HepG2 (cell line): ENCODE data around the gene TJP3. TPM values are rescaled to one million over a fixed set of nuclear protein-coding genes. Genes with fewer than 3 reads are reported as not detected.

Experiments used
- FOXO1 ChIP-seq: sonication (generic); formaldehyde crosslinking; IDR thresholded peaks from 2 replicates; pipeline ENCODE4 v1.4.0; 2020; ENCODE audit warnings: missing genetic modification reagents
- MIER3 ChIP-seq: IDR thresholded peaks from 2 replicates; pipeline ENCODE4 v1.6.1; 2016; ENCODE audit warnings: missing compliant biosample characterization, borderline replicate concordance
- ZNF501 ChIP-seq: sonication (generic); formaldehyde crosslinking; IDR thresholded peaks from 2 replicates; pipeline ENCODE4 v1.5.1; 2020; ENCODE audit warnings: mild to moderate bottlenecking, moderate library complexity, missing genetic modification reagents
- polyA plus RNA-seq, 8 experiments: library from polyadenylated mRNA; depleted of rRNA in 3 of 8; stranded (reverse) in 7 of 8; unstranded in 1 of 8; fragments of >200 nt; fragmentation: Illumina TruSeq in 4 of 8; extraction: Trizol in 4 of 8; gene quantifications; 2 replicates each; pipeline versions ENCODE4 v1.2.1 to v1.2.3, GENCODE V29; 2011 to 2016; ENCODE audit warnings: low read depth in 4 of 8, missing spikeins in 1 of 8, mixed read lengths in 1 of 8; ENCODE audit not compliant: insufficient read depth in 1 of 8
- total RNA-seq, 5 experiments: library from RNA; depleted of rRNA; stranded (reverse); fragments of >200 nt; fragmentation: Illumina TruSeq; extraction: Trizol; gene quantifications; 2 replicates each; pipeline ENCODE4 v1.2.3, GENCODE V29; 2016; ENCODE audit warnings: low read depth in 1 of 5
- TF ChIP-seq, protein P1 (sequence below): sonication (generic); formaldehyde crosslinking; IDR thresholded peaks from 2 replicates; pipeline ENCODE4; 2020; ENCODE audit warnings: missing genetic modification reagents, mild to moderate bottlenecking, borderline replicate concordance
- TF ChIP-seq, protein P2 (sequence below): sonication (generic); formaldehyde crosslinking; IDR thresholded peaks from 2 replicates; pipeline ENCODE4 v1.9.0; 2022; ENCODE audit warnings: low read depth, missing genetic modification reagents
- TF ChIP-seq, protein P3 (sequence below): sonication (generic); formaldehyde crosslinking; IDR thresholded peaks from 2 replicates; pipeline ENCODE4 v1.5.1; 2020; ENCODE audit warnings: mild to moderate bottlenecking, missing genetic modification reagents, borderline replicate concordance

Gene TJP3
- total and polyA plus RNA-seq, 2 of the 13 experiments (the other 11 are each of a cell fraction or from before 2014, with no cell fraction given) = 2.3 to 21.5 TPM

DNA sequence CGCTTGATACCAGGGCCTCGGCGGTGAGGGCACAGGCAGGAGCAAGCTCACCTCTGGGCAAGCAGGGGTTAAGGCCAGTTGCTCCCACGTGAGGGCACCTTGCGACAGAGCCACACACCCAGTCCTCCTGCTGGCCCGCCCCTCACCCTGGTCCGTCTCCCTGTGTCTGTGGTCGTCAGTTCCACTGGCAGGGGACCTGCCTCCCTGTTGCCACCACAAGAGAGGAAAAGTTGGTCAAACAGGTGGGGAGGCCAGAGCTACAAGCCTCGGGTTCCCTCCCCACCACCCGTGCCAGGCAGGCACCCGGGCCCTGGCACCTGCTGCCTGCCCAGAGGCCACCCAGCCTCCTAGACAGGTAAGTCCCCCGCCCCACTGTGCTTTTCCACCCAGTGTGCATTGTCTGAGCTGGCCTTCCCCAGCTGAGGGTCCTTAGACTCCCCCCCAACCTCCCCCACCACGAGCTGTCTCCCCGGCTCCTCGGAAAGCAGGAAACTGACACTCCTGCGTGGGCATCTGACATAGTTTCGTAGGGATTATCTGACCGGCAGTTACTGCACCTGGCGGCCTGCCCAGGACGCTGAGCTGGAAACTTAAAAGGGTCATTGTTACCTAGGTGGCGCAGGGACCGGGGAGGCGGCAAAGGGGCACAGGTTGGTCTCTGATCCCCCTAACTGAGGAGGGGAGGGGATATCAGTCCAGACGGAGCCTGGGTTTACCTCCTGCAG lies at the start of gene TJP3 (continued):
- TF ChIP-seq, protein P1, sequence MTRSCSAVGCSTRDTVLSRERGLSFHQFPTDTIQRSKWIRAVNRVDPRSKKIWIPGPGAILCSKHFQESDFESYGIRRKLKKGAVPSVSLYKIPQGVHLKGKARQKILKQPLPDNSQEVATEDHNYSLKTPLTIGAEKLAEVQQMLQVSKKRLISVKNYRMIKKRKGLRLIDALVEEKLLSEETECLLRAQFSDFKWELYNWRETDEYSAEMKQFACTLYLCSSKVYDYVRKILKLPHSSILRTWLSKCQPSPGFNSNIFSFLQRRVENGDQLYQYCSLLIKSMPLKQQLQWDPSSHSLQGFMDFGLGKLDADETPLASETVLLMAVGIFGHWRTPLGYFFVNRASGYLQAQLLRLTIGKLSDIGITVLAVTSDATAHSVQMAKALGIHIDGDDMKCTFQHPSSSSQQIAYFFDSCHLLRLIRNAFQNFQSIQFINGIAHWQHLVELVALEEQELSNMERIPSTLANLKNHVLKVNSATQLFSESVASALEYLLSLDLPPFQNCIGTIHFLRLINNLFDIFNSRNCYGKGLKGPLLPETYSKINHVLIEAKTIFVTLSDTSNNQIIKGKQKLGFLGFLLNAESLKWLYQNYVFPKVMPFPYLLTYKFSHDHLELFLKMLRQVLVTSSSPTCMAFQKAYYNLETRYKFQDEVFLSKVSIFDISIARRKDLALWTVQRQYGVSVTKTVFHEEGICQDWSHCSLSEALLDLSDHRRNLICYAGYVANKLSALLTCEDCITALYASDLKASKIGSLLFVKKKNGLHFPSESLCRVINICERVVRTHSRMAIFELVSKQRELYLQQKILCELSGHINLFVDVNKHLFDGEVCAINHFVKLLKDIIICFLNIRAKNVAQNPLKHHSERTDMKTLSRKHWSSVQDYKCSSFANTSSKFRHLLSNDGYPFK = 0 out of 2 replicates have a peak, but pooled peaks have one; percentile 39
- TF ChIP-seq, protein P2, sequence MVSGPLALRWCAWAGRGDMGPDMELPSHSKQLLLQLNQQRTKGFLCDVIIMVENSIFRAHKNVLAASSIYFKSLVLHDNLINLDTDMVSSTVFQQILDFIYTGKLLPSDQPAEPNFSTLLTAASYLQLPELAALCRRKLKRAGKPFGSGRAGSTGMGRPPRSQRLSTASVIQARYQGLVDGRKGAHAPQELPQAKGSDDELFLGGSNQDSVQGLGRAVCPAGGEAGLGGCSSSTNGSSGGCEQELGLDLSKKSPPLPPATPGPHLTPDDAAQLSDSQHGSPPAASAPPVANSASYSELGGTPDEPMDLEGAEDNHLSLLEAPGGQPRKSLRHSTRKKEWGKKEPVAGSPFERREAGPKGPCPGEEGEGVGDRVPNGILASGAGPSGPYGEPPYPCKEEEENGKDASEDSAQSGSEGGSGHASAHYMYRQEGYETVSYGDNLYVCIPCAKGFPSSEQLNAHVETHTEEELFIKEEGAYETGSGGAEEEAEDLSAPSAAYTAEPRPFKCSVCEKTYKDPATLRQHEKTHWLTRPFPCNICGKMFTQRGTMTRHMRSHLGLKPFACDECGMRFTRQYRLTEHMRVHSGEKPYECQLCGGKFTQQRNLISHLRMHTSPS (CRISPR knock-in tag) = peak; percentile 85
- TF ChIP-seq MIER3 (0 out of 2 replicates have a peak, but pooled peaks have one; percentile 17), ZNF501 (0 out of 2 replicates have a peak, but pooled peaks have one; percentile 26), FOXO1 (0 out of 2 replicates have a peak, but pooled peaks have one; percentile 6)
- TF ChIP-seq, protein P3, sequence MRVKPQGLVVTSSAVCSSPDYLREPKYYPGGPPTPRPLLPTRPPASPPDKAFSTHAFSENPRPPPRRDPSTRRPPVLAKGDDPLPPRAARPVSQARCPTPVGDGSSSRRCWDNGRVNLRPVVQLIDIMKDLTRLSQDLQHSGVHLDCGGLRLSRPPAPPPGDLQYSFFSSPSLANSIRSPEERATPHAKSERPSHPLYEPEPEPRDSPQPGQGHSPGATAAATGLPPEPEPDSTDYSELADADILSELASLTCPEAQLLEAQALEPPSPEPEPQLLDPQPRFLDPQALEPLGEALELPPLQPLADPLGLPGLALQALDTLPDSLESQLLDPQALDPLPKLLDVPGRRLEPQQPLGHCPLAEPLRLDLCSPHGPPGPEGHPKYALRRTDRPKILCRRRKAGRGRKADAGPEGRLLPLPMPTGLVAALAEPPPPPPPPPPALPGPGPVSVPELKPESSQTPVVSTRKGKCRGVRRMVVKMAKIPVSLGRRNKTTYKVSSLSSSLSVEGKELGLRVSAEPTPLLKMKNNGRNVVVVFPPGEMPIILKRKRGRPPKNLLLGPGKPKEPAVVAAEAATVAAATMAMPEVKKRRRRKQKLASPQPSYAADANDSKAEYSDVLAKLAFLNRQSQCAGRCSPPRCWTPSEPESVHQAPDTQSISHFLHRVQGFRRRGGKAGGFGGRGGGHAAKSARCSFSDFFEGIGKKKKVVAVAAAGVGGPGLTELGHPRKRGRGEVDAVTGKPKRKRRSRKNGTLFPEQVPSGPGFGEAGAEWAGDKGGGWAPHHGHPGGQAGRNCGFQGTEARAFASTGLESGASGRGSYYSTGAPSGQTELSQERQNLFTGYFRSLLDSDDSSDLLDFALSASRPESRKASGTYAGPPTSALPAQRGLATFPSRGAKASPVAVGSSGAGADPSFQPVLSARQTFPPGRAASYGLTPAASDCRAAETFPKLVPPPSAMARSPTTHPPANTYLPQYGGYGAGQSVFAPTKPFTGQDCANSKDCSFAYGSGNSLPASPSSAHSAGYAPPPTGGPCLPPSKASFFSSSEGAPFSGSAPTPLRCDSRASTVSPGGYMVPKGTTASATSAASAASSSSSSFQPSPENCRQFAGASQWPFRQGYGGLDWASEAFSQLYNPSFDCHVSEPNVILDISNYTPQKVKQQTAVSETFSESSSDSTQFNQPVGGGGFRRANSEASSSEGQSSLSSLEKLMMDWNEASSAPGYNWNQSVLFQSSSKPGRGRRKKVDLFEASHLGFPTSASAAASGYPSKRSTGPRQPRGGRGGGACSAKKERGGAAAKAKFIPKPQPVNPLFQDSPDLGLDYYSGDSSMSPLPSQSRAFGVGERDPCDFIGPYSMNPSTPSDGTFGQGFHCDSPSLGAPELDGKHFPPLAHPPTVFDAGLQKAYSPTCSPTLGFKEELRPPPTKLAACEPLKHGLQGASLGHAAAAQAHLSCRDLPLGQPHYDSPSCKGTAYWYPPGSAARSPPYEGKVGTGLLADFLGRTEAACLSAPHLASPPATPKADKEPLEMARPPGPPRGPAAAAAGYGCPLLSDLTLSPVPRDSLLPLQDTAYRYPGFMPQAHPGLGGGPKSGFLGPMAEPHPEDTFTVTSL (CRISPR knock-in tag) = no peak
